Vagina (tissue), 2 donors: ENCODE measurements around the gene AP2A1.

Experiments used
- CTCF ChIP-seq, 3 experiments: fragments of 450-650 bp in 2 of 3; fragments of 200-600 bp in 1 of 3; sonication (generic) in 1 of 3; IDR thresholded peaks; one replicate each; pipeline ENCODE4 v1.5.1; 2017 to 2019; ENCODE audit warnings: antibody characterized with exemption in 3 of 3, mild to moderate bottlenecking in 2 of 3, moderate library complexity in 2 of 3
- POLR2A ChIP-seq, 2 donors: fragments of 450-650 bp; IDR thresholded peaks; one replicate each; pipeline ENCODE4 v1.6.1; 2017; ENCODE audit warnings: antibody characterized with exemption in 2 of 2, mild to moderate bottlenecking in 2 of 2, moderate library complexity in 2 of 2
- POLR2AphosphoS5 ChIP-seq, 2 donors: sonication (generic); formaldehyde crosslinking; IDR thresholded peaks; one replicate each; pipeline ENCODE4 v1.9.0; 2017; ENCODE audit warnings: antibody characterized with exemption in 2 of 2, mild to moderate bottlenecking in 2 of 2, low read depth in 1 of 2; ENCODE audit not compliant: insufficient read depth in 1 of 2

GRCh38 chr19:49843265-49843664 is 76.5 kb downstream of the AP2A1 start:
- TF ChIP-seq POLR2A (IDR thresholded peaks at IDR 0.05) (no peak), CTCF (IDR thresholded peaks at IDR 0.05) (no peak), POLR2AphosphoS5 (IDR thresholded peaks at IDR 0.05; ENCODE audit: insufficient read depth in 1 of 2, low read depth in 1 of 2) (no peak)
